CD4-positive, alpha-beta T cell (primary cell): ENCODE results near the gene CLDN12. TPM values are rescaled to one million over a fixed set of nuclear protein-coding genes. Genes with fewer than 3 reads are reported as not detected.

Source experiments
- ATAC-seq: fragments of 200-7000 bp; cut with Tn5 transposase; one replicate; pipeline ENCODE4 v1.10.0; 2022; ENCODE audit warnings: mild to moderate bottlenecking; ENCODE audit not compliant: poor library complexity
- CTCF ChIA-PET: fragments of 350-600 bp; sonication (Branson Sonifier 250); formaldehyde crosslinking; loops from one replicate; lab custom pipeline; 2021; ENCODE audit warnings: antibody characterized with exemption, inconsistent platforms; lab: Charles Lee
- POLR2A ChIA-PET: fragments of 350-600 bp; sonication (Branson Sonifier 250); formaldehyde crosslinking; loops from one replicate; lab custom pipeline; 2021; ENCODE audit warnings: antibody characterized with exemption, inconsistent platforms; lab: Charles Lee
- DNase-seq, 14 experiments: peaks; one replicate each; pipeline ENCODE4 v3.0.0-alpha.2; 2013 to 2020; ENCODE audit warnings: mixed read lengths in 2 of 14
- H3K27ac ChIP-seq, 2 donors: one replicate each; pipeline versions ENCODE4 v1.5.1 to v1.7.0; 2013; ENCODE audit warnings: low read length in 2 of 2, low read depth in 1 of 2, mild to moderate bottlenecking in 1 of 2
- H3K27me3 ChIP-seq, 2 experiments: 1 replicate in 1 of 2; 2 replicates in 1 of 2; pipeline versions ENCODE4 v1.6.1 to v1.7.0; 2013; ENCODE audit warnings: low read length in 2 of 2, control low read depth in 1 of 2, mild to moderate bottlenecking in 1 of 2, moderate library complexity in 1 of 2; ENCODE audit not compliant: insufficient read depth in 2 of 2, control insufficient read depth in 1 of 2
- H3K36me3 ChIP-seq: one replicate; pipeline ENCODE4 v1.6.1; 2013; ENCODE audit warnings: low read length, control low read depth; ENCODE audit not compliant: insufficient read depth
- H3K4me1 ChIP-seq: one replicate; pipeline ENCODE4 v1.6.1; 2013; ENCODE audit warnings: low read length, control low read depth; ENCODE audit not compliant: insufficient read depth
- H3K4me3 ChIP-seq: one replicate; pipeline ENCODE4 v1.5.1; 2013; ENCODE audit warnings: mild to moderate bottlenecking, low read length, moderate library complexity
- H3K9me3 ChIP-seq, 2 experiments: 1 replicate in 1 of 2; 2 replicates in 1 of 2; pipeline versions ENCODE4 v1.6.1 to v1.7.0; 2013; ENCODE audit warnings: low read length in 2 of 2, mild to moderate bottlenecking in 2 of 2, control low read depth in 1 of 2, moderate library complexity in 1 of 2; ENCODE audit not compliant: control insufficient read depth in 1 of 2, insufficient read depth in 1 of 2
- H3K27ac Mint-ChIP-seq: one replicate; pipeline ENCODE4 v1.8.0; 2020; ENCODE audit warnings: mixed read lengths
- H3K27me3 Mint-ChIP-seq: one replicate; pipeline ENCODE4 v1.8.0; 2021; ENCODE audit warnings: mixed read lengths
- H3K36me3 Mint-ChIP-seq: one replicate; pipeline ENCODE4 v1.8.0; 2021; ENCODE audit warnings: low read depth, mixed read lengths
- H3K4me1 Mint-ChIP-seq: one replicate; pipeline ENCODE4 v1.8.0; 2021; ENCODE audit warnings: low read depth, mixed read lengths
- H3K4me3 Mint-ChIP-seq: one replicate; pipeline ENCODE4 v1.8.0; 2020; ENCODE audit warnings: mild to moderate bottlenecking, mixed read lengths
- H3K9me3 Mint-ChIP-seq: one replicate; pipeline ENCODE4 v1.8.0; 2020; ENCODE audit warnings: mixed read lengths
- intact Hi-C, 2 experiments: fragments of 100-400 bp; cut with DNase I in 1 of 2; cut with micrococcal nuclease in 1 of 2; formaldehyde crosslinking; loops; one replicate each; pipeline versions ENCODE4 v1.15.1 to v1.9.0; 2023 to 2025; cut with DNase I, micrococcal nuclease
- total RNA-seq, 174 experiments: library from RNA in 2 of 174; stranded (reverse) in 2 of 174; gene quantifications; one replicate each; pipeline ENCODE4 v1.2.3 and lab custom pipeline; 2021 to 2026
- TF ChIP-seq, protein P1 (sequence below): fragments of 200-600 bp; IDR thresholded peaks from one replicate; pipeline ENCODE4 v1.8.0; 2022; ENCODE audit warnings: antibody characterized with exemption, mild to moderate bottlenecking

The CLDN12 gene
- total RNA-seq, 2 experiments from 2014 or later: 1.1 to 1.4 TPM

DNA sequence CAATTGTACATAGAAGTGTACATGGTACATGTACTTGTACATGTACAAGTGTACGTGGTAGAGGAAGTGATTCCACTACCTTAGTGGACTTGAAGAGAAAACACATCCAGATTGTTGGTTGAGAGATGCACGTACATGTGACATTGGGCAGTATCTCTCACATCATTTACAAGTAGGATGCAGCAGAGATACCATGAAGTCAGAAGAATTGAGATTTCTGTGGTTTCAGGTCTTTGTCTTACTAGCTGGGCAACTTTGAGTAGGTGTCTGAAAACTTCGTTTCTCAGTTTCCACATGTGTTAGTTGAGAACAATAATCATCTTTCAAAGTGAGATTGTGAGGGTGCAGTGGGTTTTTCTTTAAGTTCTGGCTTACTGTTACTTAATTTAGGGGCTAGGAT, 21.5 kb downstream of the CLDN12 start:
- TF ChIP-seq, protein P1, sequence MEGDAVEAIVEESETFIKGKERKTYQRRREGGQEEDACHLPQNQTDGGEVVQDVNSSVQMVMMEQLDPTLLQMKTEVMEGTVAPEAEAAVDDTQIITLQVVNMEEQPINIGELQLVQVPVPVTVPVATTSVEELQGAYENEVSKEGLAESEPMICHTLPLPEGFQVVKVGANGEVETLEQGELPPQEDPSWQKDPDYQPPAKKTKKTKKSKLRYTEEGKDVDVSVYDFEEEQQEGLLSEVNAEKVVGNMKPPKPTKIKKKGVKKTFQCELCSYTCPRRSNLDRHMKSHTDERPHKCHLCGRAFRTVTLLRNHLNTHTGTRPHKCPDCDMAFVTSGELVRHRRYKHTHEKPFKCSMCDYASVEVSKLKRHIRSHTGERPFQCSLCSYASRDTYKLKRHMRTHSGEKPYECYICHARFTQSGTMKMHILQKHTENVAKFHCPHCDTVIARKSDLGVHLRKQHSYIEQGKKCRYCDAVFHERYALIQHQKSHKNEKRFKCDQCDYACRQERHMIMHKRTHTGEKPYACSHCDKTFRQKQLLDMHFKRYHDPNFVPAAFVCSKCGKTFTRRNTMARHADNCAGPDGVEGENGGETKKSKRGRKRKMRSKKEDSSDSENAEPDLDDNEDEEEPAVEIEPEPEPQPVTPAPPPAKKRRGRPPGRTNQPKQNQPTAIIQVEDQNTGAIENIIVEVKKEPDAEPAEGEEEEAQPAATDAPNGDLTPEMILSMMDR: no peak
- H3K36me3 ChIP-seq: no peaks in the 10 kb centered on the region
- ChIA-PET CTCF (interaction anchor here (1.6 kb wide), 1 partner anchor 112 kb away, joined by 3 read pairs; no protein-coding TSS in a partner anchor), POLR2A (no interaction called here)
- H3K4me3 ChIP-seq: no peak overlapping the region
- Mint-ChIP-seq H3K36me3 (no peaks in the 10 kb centered on the region), H3K27ac (no peak overlapping the region), H3K4me3 (no peak overlapping the region), H3K4me1 (no peaks in the 10 kb centered on the region), H3K9me3 (no peaks in the 10 kb centered on the region), H3K27me3 (peaks cover 6% of the 10 kb centered on the region)
- H3K27ac ChIP-seq: no peak overlapping the region
- DNase-seq (no peak), ATAC-seq (no peak)
- intact Hi-C loops: loop anchor here in 1 of 2 experiments (5.0 kb wide), 2 partner anchors 112 to 1877 kb away; no protein-coding TSS in a partner anchor
- no peaks in the 10 kb centered on the region for H3K4me1 ChIP-seq
- H3K27me3 ChIP-seq: no peaks in the 10 kb centered on the region
- no peaks in the 10 kb centered on the region for H3K9me3 ChIP-seq

DNA sequence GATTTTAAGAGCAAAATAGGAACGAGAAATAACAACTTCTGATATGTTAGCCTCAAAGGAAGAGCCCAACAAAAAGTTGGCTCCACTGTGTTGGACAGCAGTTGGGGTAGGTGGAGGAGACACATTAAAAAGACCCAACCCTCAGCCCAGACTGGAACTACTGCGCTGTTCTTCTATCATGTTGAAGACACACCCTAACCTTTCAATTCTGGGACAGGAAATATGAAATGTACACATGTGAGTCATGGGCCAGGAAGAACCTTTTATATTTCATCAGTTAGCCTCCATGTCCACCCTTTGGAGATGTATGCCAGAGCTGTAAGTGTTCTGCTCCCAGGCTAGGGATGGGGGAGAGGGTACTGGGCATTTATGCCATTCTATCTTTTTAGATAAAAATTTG, 22.1 kb downstream of the CLDN12 start:
- Histone ChIP-seq H3K9me3 (no peaks in the 10 kb centered on the region), H3K4me1 (no peaks in the 10 kb centered on the region), H3K4me3 (no peak overlapping the region), H3K27ac (no peak overlapping the region), H3K27me3 (no peaks in the 10 kb centered on the region), H3K36me3 (no peaks in the 10 kb centered on the region)
- DNase-seq (no peak), ATAC-seq (no peak)
- intact Hi-C loops: loop anchor here in 1 of 2 experiments (5.0 kb wide), 2 partner anchors 113 to 1878 kb away; no protein-coding TSS in a partner anchor
- Mint-ChIP-seq H3K36me3 (no peaks in the 10 kb centered on the region), H3K27ac (no peak overlapping the region), H3K4me3 (no peak overlapping the region), H3K27me3 (peaks cover 6% of the 10 kb centered on the region), H3K9me3 (no peaks in the 10 kb centered on the region), H3K4me1 (no peaks in the 10 kb centered on the region)
- ChIA-PET POLR2A (no interaction called here), CTCF (interaction anchor here (1.6 kb wide), 1 partner anchor 113 kb away, joined by 3 read pairs; no protein-coding TSS in a partner anchor)
- TF ChIP-seq, protein P1: no peak

DNA sequence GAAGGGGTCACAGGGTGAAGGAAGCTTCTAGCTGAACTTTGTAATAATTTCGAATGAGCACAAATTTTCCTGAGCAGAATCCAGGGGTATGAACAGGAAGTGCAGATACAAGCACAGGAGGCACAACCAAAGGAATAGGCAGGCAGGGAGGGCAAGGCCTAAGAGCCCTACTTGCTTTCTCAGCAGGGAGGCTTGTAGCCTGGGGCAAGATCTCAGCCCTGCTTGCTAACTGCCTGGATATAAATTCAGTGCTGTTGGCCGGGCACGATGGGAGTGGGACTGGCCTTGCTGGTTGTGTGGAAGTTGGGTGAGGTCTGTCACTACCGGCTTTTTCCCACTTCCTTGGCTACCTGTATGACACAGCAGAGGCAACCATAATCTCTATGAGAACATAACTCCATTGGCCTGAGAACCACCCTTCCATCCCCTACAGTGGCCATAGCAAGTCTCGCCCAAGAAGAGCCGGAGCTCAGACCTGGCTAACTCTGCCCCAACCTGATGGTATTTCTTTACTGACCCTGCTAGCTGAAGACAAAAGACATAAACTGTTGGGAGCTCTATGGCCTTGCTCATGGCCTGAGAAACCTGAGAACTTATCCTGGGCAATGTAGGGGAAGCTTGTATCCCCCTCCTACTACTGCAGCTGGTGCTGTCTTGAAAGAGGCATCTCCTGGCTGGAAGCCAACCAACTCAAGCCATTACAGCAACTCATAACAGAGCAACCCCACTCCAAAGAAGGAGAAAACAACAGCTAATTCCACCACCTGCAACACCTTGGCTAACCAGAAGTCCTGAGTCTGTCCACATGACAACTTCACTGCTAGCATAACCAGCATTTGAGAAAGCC, 27.6 kb downstream of the CLDN12 start:
- H3K4me3 ChIP-seq: no peak overlapping the region
- no peaks in the 10 kb centered on the region for H3K4me1 ChIP-seq
- H3K27ac ChIP-seq: no peak overlapping the region
- H3K36me3 ChIP-seq: no peaks in the 10 kb centered on the region
- DNase-seq (no peak), ATAC-seq (no peak)
- ChIA-PET CTCF (no interaction called here), POLR2A (interaction anchor here (0.6 kb wide), 1 partner anchor 15 kb away, joined by 5 read pairs; no protein-coding TSS in a partner anchor)
- peaks cover 0 to 4% of the 10 kb centered on the region in 2 experiments for H3K27me3 ChIP-seq
- Mint-ChIP-seq H3K4me1 (no peaks in the 10 kb centered on the region), H3K4me3 (no peak overlapping the region), H3K9me3 (no peaks in the 10 kb centered on the region), H3K36me3 (no peaks in the 10 kb centered on the region), H3K27me3 (peaks cover 37% of the 10 kb centered on the region), H3K27ac (no peak overlapping the region)
- intact Hi-C loops: no loop called here
- H3K9me3 ChIP-seq: peaks cover 9 to 18% of the 10 kb centered on the region in 2 experiments
- TF ChIP-seq, protein P1: no peak
